NB4 (cell line): ENCODE results near the gene TRPM1.

Experiments
- DNase-seq: peaks from one replicate; pipeline ENCODE4 v3.0.0; 2010; ENCODE audit warnings: low read depth
- H3K4me3 ChIP-seq: one replicate; pipeline ENCODE4 v1.5.1; 2011; ENCODE audit warnings: mild to moderate bottlenecking, low read depth, low read length, moderate library complexity
- CTCF ChIP-seq: IDR thresholded peaks from one replicate; pipeline ENCODE4 v1.5.1; 2012; ENCODE audit warnings: low read depth, low read length
- MAX ChIP-seq: IDR thresholded peaks from 2 replicates; pipeline ENCODE4 v1.6.1; 2011; ENCODE audit warnings: low read depth, low read length
- MYC ChIP-seq: IDR thresholded peaks from 2 replicates; pipeline ENCODE4 v1.6.1; 2011; ENCODE audit warnings: low read depth, low read length
- POLR2A ChIP-seq: IDR thresholded peaks from 2 replicates; pipeline ENCODE4 v1.6.1; 2011; ENCODE audit warnings: mild to moderate bottlenecking; ENCODE audit not compliant: insufficient read length; ENCODE audit errors: extremely low read depth

The TRPM1 gene

GRCh38 chr15:30973379-30973778, 128.1 kb downstream of the TRPM1 start:
- no peak for DNase-seq
- H3K4me3 ChIP-seq = no peak overlapping the region
- TF ChIP-seq MAX (no peak), MYC (no peak), POLR2A (no peak), CTCF (no peak)

DNA sequence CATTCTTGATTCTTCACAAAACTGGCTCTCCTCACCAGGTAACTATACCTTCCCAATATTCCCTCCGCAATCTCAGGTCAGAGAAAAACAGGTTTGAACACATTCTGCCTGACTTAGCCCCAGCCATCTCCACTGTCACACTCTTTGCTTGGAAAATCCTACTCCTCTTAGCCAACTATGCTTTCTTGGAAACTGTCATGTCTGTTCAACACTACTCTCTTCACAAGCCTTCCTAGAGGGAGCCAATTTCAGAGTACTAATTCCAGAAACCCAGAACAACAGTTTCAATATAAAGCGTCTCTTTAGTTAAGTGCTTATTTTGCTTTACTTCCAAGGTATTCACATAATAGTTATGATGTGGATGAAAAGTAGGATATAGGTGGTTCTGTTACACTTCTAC, 131.8 kb downstream of the TRPM1 start:
- DNase-seq = no peak
- TF ChIP-seq POLR2A = no peak
- TF ChIP-seq MAX = no peak
- no peak for TF ChIP-seq MYC
- no peak for TF ChIP-seq CTCF
- H3K4me3 ChIP-seq = no peak overlapping the region

GRCh38 chr15:30963681-30964080, 137.8 kb downstream of the TRPM1 start:
- H3K4me3 ChIP-seq = no peak overlapping the region
- TF ChIP-seq CTCF (no peak), MAX (no peak), MYC (no peak), POLR2A (no peak)
- DNase-seq = no peak

- TF ChIP-seq MYC (no peak), CTCF (no peak), POLR2A (no peak), MAX (no peak)
- no peak for DNase-seq
- no peak overlapping the region for H3K4me3 ChIP-seq
Measured at GRCh38 chr15:30962659-30963058, 138.9 kb downstream of the TRPM1 start.

GRCh38 chr15:30962079-30962478, 139.4 kb downstream of the TRPM1 start:
- H3K4me3 ChIP-seq = no peak overlapping the region
- DNase-seq = peak; percentile 30
- no peak for TF ChIP-seq MYC
- TF ChIP-seq MAX = no peak
- no peak for TF ChIP-seq CTCF
- TF ChIP-seq POLR2A = no peak

GRCh38 chr15:30958219-30958618, 143.3 kb downstream of the TRPM1 start:
- DNase-seq = no peak
- TF ChIP-seq MYC (no peak), POLR2A (no peak), CTCF (no peak), MAX (no peak)
- H3K4me3 ChIP-seq = no peak overlapping the region
